ENCODE data around the gene SNX9. TPM values are rescaled to one million over a fixed set of nuclear protein-coding genes. Genes with fewer than 3 reads are reported as not detected.

Gene SNX9
- total RNA-seq, 1 donor from 2014 or later: 67.3 TPM

DNA sequence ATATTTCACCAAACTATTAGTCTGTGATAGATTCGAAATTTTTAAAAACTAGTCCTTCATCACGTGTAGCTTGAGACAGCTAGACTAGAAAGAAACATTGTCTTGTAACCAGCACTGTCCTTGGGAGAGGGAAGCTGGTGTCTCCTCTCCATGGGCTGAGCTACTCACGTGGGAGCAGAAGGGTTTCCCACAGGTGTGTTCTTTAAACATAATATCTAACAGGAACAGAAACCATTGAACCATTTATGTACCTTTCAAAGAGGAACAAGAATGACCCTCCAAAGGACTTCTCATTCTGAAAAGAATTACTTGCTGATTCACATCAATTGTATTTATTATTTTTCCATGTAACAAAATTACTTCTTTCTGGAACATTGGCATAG, 86.2 kb downstream of the SNX9 start:
- Histone ChIP-seq H3K4me3 (ENCODE audit: low read depth, low read length) (no peak overlapping the region), H3K27me3 (ENCODE audit: control insufficient read depth, insufficient read depth, low read length) (no peaks in the 10 kb centered on the region), H3K36me3 (ENCODE audit: control insufficient read depth, insufficient read depth, low read length) (peaks cover 2% of the 10 kb centered on the region)
- no peak for DNase-seq (ENCODE audit: low read depth)
- TF ChIP-seq, protein P1, sequence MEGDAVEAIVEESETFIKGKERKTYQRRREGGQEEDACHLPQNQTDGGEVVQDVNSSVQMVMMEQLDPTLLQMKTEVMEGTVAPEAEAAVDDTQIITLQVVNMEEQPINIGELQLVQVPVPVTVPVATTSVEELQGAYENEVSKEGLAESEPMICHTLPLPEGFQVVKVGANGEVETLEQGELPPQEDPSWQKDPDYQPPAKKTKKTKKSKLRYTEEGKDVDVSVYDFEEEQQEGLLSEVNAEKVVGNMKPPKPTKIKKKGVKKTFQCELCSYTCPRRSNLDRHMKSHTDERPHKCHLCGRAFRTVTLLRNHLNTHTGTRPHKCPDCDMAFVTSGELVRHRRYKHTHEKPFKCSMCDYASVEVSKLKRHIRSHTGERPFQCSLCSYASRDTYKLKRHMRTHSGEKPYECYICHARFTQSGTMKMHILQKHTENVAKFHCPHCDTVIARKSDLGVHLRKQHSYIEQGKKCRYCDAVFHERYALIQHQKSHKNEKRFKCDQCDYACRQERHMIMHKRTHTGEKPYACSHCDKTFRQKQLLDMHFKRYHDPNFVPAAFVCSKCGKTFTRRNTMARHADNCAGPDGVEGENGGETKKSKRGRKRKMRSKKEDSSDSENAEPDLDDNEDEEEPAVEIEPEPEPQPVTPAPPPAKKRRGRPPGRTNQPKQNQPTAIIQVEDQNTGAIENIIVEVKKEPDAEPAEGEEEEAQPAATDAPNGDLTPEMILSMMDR (IDR thresholded peaks at IDR 0.05; ENCODE audit: insufficient read depth, low read length, poor library complexity, severe bottlenecking): no peak

DNA sequence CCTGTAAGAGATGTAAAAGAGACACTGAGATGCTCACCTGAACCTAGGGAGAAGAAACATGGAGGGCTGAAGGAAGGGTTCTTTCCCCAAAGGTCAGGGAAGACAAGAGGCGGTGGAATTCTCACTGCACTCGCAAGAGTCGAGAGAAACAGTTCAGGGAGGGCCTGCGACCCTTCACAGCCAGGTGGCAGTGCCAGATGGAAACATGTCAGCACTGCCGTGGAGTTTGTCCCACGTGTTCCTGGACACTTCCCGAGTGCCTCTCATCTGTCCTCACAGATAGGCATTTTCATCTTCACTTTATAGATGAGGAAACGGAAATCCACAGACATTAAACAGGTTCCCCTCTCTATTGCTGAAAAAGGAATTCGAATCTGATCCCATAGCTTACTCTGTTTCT, 88.2 kb downstream of the SNX9 start:
- no peak overlapping the region for H3K4me3 ChIP-seq (ENCODE audit: low read depth, low read length)
- H3K36me3 ChIP-seq (ENCODE audit: control insufficient read depth, insufficient read depth, low read length): peaks cover 2% of the 10 kb centered on the region
- TF ChIP-seq, protein P1 (IDR thresholded peaks at IDR 0.05; ENCODE audit: insufficient read depth, low read length, poor library complexity, severe bottlenecking): no peak
- H3K27me3 ChIP-seq (ENCODE audit: control insufficient read depth, insufficient read depth, low read length): no peaks in the 10 kb centered on the region
- DNase-seq (ENCODE audit: low read depth): no peak

DNA sequence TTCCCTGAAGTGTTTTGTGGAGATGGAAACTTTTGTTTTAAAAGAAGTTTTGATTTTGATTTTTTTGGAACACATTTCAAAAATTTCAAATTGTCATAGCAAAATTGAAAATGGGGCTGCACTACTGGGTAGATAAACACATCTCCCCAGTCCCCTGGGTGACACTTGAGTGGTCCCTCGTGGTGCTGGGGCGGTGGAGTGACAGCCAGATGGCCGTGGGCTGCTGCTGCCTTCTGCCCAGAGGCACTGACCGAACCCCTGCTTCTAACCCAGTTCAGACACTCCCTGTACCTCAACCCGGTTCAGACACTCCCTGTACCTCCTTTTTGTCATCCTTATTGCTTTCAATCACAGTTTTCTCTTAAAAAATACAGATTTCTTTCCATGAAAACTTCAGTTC, 88.7 kb downstream of the SNX9 start:
- TF ChIP-seq, protein P1 (IDR thresholded peaks at IDR 0.05; ENCODE audit: insufficient read depth, low read length, poor library complexity, severe bottlenecking): no peak
- Histone ChIP-seq H3K27me3 (ENCODE audit: control insufficient read depth, insufficient read depth, low read length) (no peaks in the 10 kb centered on the region), H3K4me3 (ENCODE audit: low read depth, low read length) (no peak overlapping the region), H3K36me3 (ENCODE audit: control insufficient read depth, insufficient read depth, low read length) (peaks cover 2% of the 10 kb centered on the region)
- DNase-seq (ENCODE audit: low read depth): no peak

DNA sequence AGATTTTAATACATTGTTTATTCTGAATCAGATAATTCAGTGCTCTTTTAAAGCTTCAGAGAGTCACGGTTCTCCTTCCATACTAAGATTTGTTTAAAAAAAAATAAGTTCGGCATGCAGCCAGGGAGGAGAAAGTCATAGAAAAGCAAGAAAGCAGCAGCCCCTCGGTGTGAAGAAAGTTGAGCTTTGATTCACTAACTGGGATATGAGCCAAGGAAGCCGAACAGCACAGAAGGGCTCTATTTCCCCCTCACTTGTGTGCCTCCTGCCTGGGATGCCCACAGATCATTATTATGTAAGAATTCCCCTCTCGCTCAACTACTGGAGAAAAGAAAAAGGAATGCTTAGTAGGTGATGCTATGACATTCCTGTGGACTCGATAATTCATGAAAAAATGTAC, 89.3 kb downstream of the SNX9 start:
- Histone ChIP-seq H3K4me3 (ENCODE audit: low read depth, low read length) (no peak overlapping the region), H3K36me3 (ENCODE audit: control insufficient read depth, insufficient read depth, low read length) (peaks cover 2% of the 10 kb centered on the region), H3K27me3 (ENCODE audit: control insufficient read depth, insufficient read depth, low read length) (no peaks in the 10 kb centered on the region)
- DNase-seq (ENCODE audit: low read depth): peak; percentile 7
- TF ChIP-seq, protein P1 (IDR thresholded peaks at IDR 0.05; ENCODE audit: insufficient read depth, low read length, poor library complexity, severe bottlenecking): no peak

DNA sequence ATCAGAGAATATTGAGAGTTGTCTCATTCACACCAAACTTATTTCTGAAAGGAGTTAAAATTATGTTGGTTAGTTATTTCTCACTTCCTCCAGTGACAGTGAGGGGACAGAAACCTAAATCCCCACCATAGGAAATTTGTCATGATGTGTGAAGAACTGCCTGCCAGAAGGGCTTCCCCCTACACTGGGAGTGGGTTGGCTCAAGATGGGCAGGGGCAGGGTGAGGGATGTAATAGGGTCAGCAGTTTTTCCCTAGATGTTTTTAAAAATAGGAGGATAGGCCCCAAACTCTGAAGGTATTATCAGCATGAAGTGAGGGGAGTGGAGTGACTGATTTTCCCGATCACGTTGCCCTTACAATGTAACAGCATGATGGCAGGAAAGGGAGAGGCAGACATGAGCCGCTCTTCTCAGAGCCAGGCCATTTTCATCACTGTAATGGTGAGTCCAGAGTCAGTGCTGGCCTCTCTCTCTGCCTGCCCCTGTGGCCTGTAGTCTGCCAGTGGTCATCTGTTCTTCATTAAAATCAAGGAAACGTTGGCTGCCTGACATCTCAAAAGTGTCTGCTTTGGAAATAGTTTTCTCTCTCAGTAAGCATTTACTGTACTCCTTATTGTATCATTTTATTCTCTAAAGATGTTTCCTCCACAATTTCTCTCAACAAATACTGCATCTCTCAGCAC, 98.8 kb downstream of the SNX9 start:
- TF ChIP-seq, protein P1 (IDR thresholded peaks at IDR 0.05; ENCODE audit: insufficient read depth, low read length, poor library complexity, severe bottlenecking): no peak
- Histone ChIP-seq H3K27me3 (ENCODE audit: control insufficient read depth, insufficient read depth, low read length) (no peaks in the 10 kb centered on the region), H3K36me3 (ENCODE audit: control insufficient read depth, insufficient read depth, low read length) (no peaks in the 10 kb centered on the region), H3K4me3 (ENCODE audit: low read depth, low read length) (no peak overlapping the region)
- DNase-seq (ENCODE audit: low read depth): no peak

DNA sequence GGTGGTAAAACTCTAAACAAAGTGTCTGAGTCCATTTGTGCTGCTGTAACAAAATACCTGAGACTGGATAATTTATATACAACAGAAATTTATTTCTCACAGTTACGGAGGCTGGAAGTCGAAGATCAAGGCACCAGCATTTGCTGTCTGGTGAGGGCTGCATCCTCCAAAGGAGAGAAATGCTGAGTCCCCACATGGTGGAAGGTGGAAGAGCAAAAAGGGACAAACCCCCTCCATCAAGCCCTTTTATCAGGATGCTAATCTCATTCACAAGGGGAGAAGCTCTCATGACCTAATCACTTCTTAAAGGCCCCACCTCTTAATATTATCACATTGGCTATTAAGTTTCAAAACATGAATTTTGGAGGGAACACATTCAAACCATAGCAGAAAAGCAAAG, 102.7 kb downstream of the SNX9 start:
- Histone ChIP-seq H3K36me3 (ENCODE audit: control insufficient read depth, insufficient read depth, low read length) (peaks cover 1% of the 10 kb centered on the region), H3K27me3 (ENCODE audit: control insufficient read depth, insufficient read depth, low read length) (no peaks in the 10 kb centered on the region), H3K4me3 (ENCODE audit: low read depth, low read length) (no peak overlapping the region)
- no peak for DNase-seq (ENCODE audit: low read depth)
- TF ChIP-seq, protein P1 (IDR thresholded peaks at IDR 0.05; ENCODE audit: insufficient read depth, low read length, poor library complexity, severe bottlenecking): no peak
